NCI-H1105 treated with DMSO at 0.1 percent for 48 hours (cell line): Measurements from ENCODE around the gene CLEC5A.
"Not testable (repeated sequence)": the region's sequence is repeated elsewhere in the genome, so short reads cannot be mapped to it uniquely, and the experiment has no call there.

Experiments used
- DNase-seq: peaks from one replicate; lab custom pipeline; 2025; lab: John Stamatoyannopoulos, UW

The CLEC5A gene

DNA sequence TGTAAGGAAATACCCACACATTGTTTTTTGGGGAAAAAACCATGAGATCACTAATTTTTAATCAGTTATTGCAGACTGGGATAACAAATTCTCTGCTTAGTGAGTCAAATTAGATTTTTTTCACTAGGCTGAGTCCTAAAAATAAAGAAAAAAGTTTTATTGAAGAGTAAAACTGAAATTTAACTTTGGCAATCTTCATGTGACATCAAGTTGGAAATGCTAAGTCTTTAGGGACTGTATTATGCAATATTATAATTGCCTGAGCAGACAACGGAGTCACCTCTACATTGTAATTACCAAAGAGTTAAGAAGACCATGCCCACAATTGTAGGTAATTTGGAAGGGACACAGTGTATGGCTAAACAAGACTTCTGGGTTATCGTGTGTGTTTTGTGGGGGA is 2.2 kb upstream of the CLEC5A start:
- DNase-seq = no peak

DNA sequence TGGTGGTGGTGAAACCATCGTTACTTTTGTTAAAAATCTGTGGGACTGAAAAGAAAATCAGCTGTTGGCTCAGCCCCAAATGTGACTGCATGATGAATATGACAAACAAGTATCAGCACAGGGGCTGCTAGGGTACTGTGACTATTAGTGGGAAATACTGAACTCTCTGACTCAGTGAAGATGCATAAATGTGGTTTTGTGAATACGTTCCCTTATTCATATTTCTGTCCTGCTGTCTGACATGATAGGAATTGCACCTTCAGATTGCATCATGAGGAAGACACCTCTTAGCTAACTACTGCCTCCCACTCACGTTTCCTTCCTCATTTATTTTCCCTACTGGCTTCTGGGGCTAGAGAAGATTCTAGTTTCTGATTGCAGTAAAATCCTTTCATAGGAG is 1.4 kb downstream of the CLEC5A start:
- DNase-seq = no peak

DNA sequence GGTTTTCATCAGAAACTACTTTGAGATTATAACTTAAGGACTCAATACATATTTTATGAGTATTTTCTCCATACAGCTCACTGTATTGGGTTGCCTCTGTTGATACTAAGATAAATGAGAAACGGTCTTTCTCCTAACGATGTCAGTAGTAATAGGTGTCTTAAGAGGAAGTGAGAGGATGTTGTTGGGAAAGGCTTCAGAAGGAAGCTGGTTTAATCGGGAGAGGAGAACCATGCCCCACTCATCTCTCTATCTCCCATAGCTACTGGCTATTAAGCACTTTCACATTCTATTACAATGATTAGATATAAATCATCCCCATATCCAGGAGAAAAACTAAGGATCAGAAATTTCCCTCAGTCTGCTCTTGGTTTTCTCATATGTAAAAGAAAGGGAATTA is 2.0 kb downstream of the CLEC5A start:
- no peak for DNase-seq

DNA sequence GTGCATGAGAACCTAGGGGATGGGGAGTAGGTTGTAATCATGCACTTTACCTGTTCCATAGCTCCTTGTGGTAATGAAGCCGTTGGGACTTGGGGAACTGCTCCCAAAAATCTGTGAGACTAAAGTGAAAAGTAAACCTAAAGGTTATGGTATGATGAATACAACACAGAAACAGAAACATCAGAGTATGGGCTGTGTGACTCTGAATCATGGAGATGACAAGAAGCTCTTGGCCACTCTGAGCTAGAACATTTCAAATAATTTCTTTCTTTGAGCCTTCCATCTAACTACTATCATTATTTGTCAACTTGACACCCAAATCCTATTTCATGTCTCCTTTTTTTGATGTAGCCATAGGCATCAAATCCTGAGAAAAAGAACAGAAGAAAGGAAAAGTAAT is 2.9 kb downstream of the CLEC5A start:
- DNase-seq = no peak

DNA sequence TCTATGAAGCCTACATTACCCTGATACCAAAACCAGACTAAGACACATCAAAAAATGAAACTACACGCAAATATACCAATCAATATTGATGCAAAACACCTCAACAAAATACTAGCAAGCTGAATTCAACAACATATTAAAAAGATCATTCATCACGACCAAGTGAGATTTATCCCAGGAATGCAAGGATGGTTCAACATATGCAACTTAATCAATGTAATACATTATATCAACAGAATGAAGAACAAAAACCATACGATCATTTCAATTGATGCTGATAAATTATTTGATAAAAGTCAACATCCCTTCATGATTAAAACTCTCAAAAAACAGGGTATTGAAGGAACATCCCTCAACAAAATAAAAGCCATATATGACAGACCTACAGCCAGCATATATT is 5.7 kb downstream of the CLEC5A start:
- DNase-seq = no peak

DNA sequence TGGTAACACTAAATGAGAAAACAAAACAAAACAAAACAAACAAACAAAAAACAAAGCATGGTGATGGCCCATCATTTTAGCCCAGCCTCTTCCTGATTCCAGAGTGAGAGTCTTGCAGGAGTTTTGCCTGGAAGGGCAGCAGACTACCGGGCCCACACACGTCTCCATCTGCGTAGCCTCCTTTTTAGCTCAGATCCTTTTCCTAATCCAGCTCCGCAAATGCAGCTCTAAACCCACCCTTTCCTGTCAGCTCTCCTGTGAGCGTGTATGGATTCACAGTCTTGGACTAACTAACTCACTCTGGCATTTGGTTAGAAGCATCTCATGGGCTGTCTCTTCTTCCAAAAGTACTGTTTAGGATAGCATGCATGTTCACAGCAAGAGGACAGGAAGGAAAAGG is 16.6 kb downstream of the CLEC5A start:
- DNase-seq = no peak

DNA sequence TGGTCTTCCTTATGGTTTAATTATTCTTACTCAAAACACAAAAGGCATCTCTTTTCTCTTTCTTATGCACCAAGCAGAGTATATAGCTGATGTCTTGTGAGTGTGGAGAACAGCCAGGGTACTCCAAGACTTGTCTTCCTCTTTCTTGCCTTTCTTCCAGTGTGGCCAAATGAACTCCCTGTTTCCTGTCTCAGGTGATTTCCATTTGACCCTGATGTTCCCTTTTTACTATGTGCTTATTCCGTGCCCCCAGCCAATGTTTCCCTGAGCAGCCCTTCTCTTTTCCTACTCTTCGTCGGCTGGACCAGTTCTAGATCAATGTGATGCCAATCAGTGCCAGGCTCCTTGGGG is 18.0 kb downstream of the CLEC5A start:
- no peak for DNase-seq

DNA sequence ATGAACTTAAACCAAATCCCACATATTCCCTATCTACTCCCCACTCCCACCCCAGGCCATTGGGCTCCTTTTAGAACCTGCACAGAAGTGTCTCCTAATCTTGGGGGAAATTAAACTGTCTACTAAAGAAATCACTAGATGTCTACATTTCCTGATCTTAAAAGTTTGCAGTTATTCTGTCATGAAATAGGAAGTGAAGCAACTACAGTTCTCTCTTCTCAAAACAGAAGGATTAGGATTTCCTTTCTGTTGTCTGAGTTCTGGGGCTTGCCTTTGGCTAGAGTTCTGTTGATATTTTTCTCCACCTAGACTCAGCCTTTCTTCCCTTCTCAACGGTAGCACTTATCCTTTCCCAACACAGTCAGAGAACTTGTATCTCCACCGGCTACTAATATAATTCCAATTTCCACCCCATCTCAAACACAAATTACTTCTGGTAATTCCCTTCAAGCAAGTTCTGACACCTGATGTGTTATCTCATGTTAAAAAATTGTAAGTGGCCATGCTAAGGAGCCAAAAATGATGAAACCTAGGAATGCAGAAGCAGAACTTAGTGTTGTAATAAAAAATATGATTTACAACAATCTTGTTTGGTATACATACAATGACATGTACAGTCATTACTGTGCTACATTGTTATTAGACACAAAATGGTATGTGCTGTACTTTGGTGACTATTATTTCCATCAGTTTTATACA is 18.5 kb downstream of the CLEC5A start:
- no peak for DNase-seq

DNA sequence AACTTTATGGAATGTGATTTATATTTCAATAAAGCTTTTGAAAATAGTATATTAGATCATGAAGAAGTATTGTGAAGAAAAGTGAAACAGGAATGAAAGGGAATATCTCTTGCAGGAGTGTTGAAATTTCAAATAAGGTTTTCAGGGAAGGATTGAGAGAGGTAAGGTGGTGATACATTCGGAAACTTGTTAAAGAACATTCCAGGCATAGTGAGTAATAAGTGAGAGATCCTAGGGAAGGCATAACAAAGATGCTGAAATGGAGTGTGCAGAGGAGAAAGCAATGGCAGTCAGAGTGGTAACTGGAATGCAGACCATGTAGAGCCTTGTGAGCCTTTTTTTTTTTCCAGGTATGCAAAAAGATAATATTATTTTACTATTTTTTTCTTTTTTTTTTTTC is 26.5 kb downstream of the CLEC5A start:
- no peak for DNase-seq

DNA sequence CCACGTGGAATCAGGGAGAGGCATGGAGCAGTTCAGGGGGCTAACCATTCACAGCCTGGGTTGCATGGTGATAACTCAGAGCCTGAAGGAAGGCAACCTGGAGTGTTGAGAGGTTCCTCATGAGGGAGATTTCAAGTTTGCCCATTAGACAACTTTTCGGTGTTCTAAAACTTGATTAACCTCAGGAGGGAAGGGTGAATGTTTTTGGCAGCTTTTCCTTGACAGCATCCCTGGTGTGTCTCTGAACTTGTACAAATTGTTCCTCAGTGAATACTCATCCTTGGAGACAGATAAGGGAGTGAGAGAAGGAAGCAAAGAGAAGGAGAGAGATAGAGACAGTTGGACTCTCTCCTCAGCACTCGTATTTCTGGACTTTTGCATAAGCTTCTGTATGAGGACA is 30.7 kb downstream of the CLEC5A start, which contains the start of gene OR9A4:
Gene OR9A4 (plus strand): TSS at position 301 of the 400 bp plus-strand sequence. CDS start 2,477 bp downstream, outside the sequence.
- no peak for DNase-seq

DNA sequence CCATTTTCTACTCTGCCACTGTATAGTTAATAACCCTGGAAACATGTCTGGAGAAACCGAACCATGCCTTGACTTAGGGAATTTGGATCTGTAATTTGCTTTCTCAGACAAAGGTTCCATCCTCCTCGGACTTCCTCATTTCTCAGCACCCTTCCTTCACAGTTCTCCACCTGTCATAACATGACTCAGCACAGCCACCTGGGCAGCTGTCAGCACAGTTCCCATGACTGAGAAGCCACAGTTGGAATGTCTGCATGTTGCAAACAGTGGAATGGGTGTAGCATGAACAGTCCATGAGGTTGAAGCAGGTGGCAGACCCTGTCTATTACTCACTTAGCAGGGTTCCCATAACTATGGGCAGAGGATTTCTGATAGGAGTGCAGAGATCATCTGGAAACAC is 31.2 kb downstream of the CLEC5A start:
- DNase-seq = no peak

DNA sequence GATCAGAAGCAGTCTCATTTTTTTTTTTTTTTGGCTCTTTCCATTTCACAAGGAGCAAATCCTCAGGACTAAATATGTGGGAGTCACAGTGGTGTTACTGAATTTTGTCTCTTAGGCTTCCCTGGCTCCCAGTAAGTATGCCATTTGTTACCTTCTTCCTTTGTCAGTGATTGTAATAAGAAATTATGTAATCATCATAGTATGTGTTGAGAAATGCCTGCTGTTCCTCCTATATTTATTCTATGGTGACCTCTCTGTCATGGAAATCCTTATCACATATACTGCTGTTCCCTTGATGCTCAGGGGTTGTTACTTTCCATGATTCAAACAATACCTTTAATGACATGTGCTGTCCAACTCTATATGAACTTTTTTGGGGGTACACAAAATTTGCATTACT is 35.4 kb downstream of the CLEC5A start:
- DNase-seq = no peak

DNA sequence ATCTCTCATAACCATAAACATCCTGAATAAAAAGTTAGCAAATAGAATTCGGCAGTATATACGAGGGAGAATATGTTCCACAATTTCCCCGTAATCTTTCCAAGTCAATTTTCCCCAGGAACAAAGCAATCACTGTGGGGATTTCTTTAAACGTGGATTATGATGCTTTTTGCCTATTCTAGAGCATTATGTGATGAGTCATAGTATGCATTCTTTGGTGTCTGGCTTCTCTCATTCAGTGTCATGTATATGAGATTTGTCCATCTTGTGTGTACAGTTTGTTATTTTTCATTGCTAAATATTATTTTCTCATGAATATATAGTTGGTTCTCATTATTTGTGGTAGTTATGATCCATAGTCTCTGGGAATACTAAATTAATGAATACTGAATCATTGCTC is 40.5 kb downstream of the CLEC5A start:
- DNase-seq = no peak

DNA sequence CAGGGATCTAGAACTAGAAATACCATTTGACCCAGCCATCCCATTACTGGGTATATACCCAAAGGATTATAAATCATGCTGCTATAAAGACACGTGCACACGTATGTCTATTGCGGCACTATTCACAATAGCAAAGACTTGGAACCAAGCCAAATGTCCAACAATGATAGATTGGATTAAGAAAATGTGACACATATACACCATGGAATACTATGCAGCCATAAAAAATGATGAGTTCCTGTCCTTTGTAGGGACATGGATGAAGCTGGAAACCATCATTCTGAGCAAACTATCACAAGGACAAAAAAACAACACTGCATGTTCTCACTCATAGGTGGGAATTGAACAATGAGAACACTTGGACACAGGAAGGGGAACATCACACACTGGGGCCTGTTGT is 47.4 kb downstream of the CLEC5A start:
- DNase-seq = not testable (repeated sequence)

DNA sequence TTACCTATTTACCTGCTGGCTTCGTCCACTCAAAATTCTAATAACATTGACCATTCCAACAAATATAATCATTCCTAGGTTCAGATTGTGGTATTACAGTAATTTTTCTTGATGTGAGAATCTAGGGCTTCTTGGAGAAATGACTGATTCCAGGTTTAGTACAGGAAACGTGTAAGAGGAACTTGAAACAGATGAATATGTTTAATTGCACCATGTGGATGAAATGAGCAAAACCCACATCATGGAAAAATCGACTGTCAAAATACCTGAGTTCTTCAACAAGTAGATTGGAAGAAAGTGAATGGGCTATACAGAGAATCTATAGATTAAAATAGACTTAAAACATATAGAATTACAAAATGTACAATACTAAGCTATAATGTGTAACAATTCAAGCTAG is 55.4 kb downstream of the CLEC5A start:
- DNase-seq = no peak

DNA sequence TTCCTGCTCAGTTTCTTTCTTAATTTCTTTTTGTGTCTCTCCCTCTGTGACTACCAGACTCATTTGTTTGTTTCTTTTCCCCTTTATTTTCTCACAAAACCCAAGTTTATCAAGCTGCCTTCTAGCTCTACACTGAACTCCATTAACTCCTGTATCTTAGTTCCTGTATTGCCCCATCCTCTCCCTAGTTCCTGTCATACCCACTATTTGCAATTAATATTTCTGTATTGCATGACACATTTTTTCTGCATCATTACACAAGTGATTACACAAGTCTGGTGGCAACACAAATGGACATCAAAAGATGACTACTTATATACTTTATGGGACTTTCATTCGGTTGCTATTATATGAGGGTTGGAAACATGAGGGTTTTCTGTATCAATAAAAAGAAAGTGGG is 57.5 kb downstream of the CLEC5A start:
- no peak for DNase-seq

DNA sequence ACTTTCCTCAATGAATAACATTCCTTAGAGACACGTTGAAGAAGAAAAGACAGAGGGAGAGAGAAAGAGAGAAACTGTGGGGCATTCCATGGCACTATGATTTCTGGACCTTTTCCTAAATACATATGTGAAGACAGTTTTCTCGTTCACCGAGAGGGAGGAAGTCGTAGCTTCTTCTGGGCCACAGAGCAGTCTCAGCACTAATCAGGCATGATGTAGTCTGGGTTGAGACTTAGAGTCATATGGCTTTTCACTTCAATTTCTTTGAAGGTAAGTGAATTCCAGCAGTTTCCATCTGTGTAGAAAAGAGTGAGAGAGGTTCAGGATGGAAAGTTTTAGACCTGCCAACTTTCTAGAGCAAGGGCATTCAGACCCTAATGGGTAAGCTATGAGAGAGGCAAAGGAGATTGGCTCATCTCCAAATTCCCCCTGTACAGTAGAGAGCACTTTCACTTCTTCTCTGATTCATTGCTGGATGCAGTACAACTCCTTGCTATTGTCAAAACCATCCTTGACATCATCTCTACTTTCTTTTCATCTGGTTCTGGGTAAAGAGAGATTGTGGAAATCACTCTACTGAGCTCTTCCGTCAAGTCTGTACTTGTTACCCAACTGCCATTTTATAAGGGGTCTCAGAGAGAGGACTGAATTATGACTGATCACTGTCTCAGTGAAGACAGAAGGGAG is 62.1 kb downstream of the CLEC5A start:
- no peak for DNase-seq

DNA sequence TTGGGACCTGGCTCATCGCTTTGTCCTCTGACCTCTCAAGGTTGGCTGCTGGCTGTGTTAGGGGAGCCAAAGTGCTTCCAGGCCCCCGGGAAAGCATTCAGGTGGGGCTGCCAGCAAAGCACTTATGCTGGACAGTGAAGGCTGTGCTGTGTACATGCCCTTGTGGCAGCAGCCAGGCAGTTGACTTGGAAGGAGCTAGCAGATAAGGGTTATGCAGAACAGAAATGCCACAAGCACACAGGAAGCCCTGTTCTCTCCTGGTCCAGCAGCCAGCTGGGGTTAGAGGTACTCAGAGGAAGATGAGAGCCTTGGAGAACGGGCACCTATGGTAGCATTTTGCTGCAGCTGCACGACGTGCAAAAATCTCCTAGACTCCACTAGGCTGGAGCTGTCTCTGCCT is 65.8 kb downstream of the CLEC5A start:
- DNase-seq = no peak

DNA sequence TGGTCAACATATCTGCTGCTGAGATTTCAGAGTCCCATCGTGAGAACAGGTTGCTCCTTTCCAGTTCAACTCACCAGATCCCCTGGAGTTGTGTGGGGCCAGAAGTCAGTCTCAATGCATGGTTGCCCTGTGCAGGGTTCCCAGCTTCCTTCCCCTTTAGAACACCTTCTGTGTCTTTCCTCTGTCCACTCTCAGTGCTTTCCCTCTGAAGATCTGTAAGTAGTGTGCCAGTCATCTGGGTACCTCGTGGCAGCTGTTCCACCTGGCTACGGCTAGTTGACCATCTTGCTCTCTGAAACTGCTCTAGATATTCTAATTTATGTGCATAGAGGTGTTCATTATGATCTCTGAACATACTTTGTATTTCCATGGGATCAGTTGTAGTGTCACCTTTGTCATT is 69.4 kb downstream of the CLEC5A start:
- no peak for DNase-seq
